Endothelial cell (in vitro differentiated cells): ENCODE data around the gene BRINP2. TPM values are rescaled to one million over a fixed set of nuclear protein-coding genes. Genes with fewer than 3 reads are reported as not detected.
A peak's percentile ranks its signal among the peaks of the same experiment; 100 is the strongest.

Experiments
- DNase-seq: peaks from one replicate; pipeline ENCODE4 v3.0.0; 2021; ENCODE audit warnings: low spot score
- H3K27ac Mint-ChIP-seq: one replicate; pipeline ENCODE4 v1.8.0; 2021; ENCODE audit warnings: mixed read lengths, inconsistent platforms; ENCODE audit not compliant: unreplicated experiment
- H3K27me3 Mint-ChIP-seq: one replicate; pipeline ENCODE4 v1.8.0; 2021; ENCODE audit warnings: mild to moderate bottlenecking, moderate library complexity, mixed read lengths, inconsistent platforms; ENCODE audit not compliant: unreplicated experiment
- H3K36me3 Mint-ChIP-seq: one replicate; pipeline ENCODE4 v1.8.0; 2021; ENCODE audit warnings: mild to moderate bottlenecking, low read depth, mixed read lengths, inconsistent platforms; ENCODE audit not compliant: unreplicated experiment
- H3K4me1 Mint-ChIP-seq: one replicate; pipeline ENCODE4 v1.8.0; 2021; ENCODE audit warnings: mild to moderate bottlenecking, mixed read lengths, inconsistent platforms; ENCODE audit not compliant: unreplicated experiment
- H3K4me3 Mint-ChIP-seq: one replicate; pipeline ENCODE4 v1.8.0; 2021; ENCODE audit warnings: mild to moderate bottlenecking, mixed read lengths, inconsistent platforms; ENCODE audit not compliant: unreplicated experiment
- H3K9me3 Mint-ChIP-seq: one replicate; pipeline ENCODE4 v1.8.0; 2021; ENCODE audit warnings: mixed read lengths, inconsistent platforms; ENCODE audit not compliant: unreplicated experiment
- long read RNA-seq: library from polyadenylated mRNA; unstranded; transcript quantifications from one replicate; pipeline ENCODE4 v2.0.0, GENCODE V29; 2020; ENCODE audit not compliant: unreplicated experiment
- total RNA-seq: library from RNA; stranded (reverse); fragmentation: NEBNext Ultra II Directional; extraction: Animal tissue kit (Norgen Biotek cat#: 25700); gene quantifications from one replicate; pipeline ENCODE4 v1.2.1, GENCODE V29; 2021; ENCODE audit not compliant: unreplicated experiment
- TF ChIP-seq, protein P1 (sequence below): fragments of 200-600 bp; sonication (generic); IDR thresholded peaks from one replicate; pipeline ENCODE4 v1.5.0; 2021; ENCODE audit warnings: antibody characterized with exemption; ENCODE audit not compliant: unreplicated experiment

BRINP2 gene, protein sequence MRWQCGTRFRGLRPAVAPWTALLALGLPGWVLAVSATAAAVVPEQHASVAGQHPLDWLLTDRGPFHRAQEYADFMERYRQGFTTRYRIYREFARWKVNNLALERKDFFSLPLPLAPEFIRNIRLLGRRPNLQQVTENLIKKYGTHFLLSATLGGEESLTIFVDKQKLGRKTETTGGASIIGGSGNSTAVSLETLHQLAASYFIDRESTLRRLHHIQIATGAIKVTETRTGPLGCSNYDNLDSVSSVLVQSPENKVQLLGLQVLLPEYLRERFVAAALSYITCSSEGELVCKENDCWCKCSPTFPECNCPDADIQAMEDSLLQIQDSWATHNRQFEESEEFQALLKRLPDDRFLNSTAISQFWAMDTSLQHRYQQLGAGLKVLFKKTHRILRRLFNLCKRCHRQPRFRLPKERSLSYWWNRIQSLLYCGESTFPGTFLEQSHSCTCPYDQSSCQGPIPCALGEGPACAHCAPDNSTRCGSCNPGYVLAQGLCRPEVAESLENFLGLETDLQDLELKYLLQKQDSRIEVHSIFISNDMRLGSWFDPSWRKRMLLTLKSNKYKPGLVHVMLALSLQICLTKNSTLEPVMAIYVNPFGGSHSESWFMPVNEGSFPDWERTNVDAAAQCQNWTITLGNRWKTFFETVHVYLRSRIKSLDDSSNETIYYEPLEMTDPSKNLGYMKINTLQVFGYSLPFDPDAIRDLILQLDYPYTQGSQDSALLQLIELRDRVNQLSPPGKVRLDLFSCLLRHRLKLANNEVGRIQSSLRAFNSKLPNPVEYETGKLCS
- total RNA-seq, result 0.59 TPM
- long read RNA-seq, result 0 reads

DNA sequence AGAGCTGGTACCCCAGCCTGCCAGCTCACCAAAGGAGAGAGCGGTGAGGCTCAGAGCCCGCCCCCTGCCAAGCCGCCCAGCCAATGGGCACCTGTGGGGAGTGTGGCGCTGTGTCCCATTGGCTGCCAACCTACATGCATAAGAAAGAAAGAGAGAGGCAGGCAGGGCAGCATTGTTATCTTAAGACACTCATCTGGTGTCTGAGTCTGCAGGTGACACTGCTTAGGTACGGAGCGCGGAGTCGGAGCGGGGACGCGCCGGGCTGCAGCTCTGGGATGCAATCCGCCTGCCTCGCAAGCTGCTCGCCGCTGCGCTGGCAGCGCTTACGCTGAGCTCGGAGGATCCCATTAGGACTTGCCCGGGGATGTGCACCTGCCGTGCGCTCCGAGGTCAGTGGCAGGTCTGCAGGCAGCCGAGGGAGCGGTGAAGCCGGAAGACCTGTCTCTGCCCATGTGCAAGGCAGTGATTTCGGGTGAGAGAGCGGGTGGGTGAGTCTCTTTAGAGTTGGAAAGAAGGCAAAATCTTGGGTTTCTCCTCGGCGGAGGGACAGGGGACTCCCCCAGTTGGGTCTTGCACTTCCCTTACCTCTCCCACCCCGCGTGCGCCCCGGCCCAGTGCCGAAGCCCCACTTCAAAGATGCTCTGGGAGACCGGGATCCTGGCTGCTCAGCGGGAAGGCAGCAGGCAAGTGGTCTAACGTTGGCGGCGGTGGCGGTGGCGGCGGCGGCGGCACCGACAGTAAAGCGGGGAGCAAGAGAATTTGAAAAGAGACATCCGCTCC lies at the start of gene BRINP2:
Gene BRINP2, plus strand, starts transcription at position 203 of the 780 bp plus-strand sequence. CDS start 58,919 bp downstream, outside the sequence.
- H3K36me3 Mint-ChIP-seq, result no peaks in the 10 kb centered on the region
- no peak within 1 kb of the TSS for H3K4me3 Mint-ChIP-seq
- H3K27me3 Mint-ChIP-seq, result peaks cover 7% of the 10 kb centered on the region
- no peaks in the 10 kb centered on the region for H3K4me1 Mint-ChIP-seq
- H3K27ac Mint-ChIP-seq, result no peak within 1 kb of the TSS
- peak; percentile 78 for DNase-seq
- TF ChIP-seq, protein P1, sequence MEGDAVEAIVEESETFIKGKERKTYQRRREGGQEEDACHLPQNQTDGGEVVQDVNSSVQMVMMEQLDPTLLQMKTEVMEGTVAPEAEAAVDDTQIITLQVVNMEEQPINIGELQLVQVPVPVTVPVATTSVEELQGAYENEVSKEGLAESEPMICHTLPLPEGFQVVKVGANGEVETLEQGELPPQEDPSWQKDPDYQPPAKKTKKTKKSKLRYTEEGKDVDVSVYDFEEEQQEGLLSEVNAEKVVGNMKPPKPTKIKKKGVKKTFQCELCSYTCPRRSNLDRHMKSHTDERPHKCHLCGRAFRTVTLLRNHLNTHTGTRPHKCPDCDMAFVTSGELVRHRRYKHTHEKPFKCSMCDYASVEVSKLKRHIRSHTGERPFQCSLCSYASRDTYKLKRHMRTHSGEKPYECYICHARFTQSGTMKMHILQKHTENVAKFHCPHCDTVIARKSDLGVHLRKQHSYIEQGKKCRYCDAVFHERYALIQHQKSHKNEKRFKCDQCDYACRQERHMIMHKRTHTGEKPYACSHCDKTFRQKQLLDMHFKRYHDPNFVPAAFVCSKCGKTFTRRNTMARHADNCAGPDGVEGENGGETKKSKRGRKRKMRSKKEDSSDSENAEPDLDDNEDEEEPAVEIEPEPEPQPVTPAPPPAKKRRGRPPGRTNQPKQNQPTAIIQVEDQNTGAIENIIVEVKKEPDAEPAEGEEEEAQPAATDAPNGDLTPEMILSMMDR, result no peak
- H3K9me3 Mint-ChIP-seq, result no peaks in the 10 kb centered on the region

DNA sequence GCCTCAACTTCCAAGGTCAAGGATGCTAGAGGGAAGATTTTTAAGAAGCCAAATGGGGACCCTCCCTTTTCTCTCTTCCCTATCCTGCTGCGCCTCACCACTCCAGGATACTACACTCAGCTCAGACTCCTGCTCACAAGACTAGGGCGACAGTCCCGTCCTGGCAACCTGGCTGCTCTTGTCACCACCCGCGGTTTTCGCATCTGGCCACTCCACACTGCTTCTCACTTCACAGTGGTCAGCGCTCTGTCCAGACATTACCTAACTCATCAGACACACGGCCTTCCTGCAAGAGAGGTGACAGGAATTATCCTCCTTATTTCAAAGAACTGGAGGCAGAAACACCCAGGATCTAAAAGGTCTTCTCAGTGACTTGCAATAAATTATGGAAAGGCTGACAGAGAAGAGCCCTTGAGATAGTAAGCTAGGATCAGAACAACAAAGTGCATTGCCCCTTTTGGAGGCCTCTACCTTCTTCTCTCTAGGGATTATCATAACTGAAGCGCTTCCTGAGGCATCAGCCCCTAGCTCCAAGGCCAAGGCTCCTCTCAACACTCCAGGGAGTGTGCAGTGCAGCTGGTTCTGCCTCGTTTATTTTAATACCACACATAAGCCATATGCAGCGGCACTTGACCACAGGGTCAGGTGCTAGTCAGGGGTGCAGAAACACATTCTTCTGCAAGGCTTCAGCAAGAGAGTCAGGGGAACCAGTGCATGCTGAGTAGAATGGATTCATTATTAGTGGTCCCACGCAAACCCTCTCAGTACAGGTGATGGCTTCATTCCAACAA lies 48.1 kb upstream of the BRINP2 start:
- no peak overlapping the region for H3K4me3 Mint-ChIP-seq
- H3K27me3 Mint-ChIP-seq, result no peaks in the 10 kb centered on the region
- no peak overlapping the region for H3K27ac Mint-ChIP-seq
- H3K36me3 Mint-ChIP-seq, result peaks cover 10% of the 10 kb centered on the region
- TF ChIP-seq, protein P1, result no peak
- peaks cover 29% of the 10 kb centered on the region for H3K4me1 Mint-ChIP-seq
- DNase-seq, result no peak
- no peaks in the 10 kb centered on the region for H3K9me3 Mint-ChIP-seq

DNA sequence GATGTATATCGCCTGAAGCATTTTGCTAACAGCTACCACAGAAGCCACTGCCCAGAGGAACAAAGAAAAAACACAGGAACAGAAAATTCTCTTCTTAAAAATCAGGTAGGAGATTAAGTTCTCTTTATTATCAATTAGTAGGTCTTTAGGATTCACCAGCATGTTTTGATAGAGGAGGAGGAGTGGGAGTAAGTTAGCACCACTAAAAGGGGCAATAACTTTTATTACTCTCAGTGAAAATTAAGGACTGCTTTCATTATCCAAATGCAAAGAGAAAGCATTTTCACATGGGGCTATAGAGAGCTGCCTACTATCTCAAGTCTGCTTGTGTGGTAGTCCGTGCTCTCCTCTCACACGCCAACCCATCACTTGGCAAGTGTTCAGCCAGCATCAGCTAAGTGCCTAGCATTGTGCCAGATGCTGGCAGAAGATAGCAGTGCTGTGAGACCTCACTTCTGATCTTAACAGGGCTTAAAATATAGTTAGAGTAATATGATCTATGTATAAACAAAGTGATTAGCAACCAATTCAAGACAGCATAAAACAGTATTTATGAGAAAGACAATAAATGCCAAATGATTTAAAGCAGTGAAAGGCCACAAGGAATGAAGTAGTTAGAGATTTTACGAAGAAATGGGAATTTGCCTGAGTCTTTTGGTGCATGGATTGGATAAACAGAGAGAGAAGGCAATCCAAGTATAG lies 46.0 kb upstream of the BRINP2 start:
- H3K9me3 Mint-ChIP-seq, result no peaks in the 10 kb centered on the region
- TF ChIP-seq, protein P1, result no peak
- no peak for DNase-seq
- H3K27me3 Mint-ChIP-seq, result no peaks in the 10 kb centered on the region
- no peak overlapping the region for H3K4me3 Mint-ChIP-seq
- no peak overlapping the region for H3K27ac Mint-ChIP-seq
- peaks cover 25% of the 10 kb centered on the region for H3K4me1 Mint-ChIP-seq
- peaks cover 17% of the 10 kb centered on the region for H3K36me3 Mint-ChIP-seq

DNA sequence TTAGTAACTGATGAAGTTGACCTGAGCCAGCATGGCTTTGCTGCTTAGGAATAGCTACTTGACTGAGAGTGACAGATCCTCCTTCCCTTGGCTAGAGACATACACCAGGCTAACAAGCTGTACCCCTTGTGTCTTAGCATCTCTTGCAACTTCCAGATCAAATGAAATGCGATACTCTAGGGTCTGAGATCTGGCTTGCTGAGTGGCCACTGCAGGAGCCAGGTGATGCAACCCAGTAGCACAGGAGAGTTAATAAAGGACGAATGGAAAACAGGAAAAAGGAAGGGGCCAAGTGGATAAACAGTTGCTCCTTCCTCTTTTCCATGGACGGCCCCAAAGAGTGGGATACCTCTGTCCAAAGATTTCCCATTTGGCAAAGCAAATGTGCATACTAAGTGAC lies 44.5 kb upstream of the BRINP2 start:
- no peak overlapping the region for H3K27ac Mint-ChIP-seq
- TF ChIP-seq, protein P1, result no peak
- H3K9me3 Mint-ChIP-seq, result no peaks in the 10 kb centered on the region
- H3K4me3 Mint-ChIP-seq, result no peak overlapping the region
- H3K36me3 Mint-ChIP-seq, result peaks cover 17% of the 10 kb centered on the region
- H3K27me3 Mint-ChIP-seq, result no peaks in the 10 kb centered on the region
- DNase-seq, result no peak
- peaks cover 16% of the 10 kb centered on the region for H3K4me1 Mint-ChIP-seq
